NCI-H1436 (cell line): Measurements from ENCODE around the gene GPR176.
A peak's percentile ranks its signal among the peaks of the same experiment; 100 is the strongest.

Experiments used
- DNase-seq: peaks from one replicate; lab custom pipeline; 2025; lab: John Stamatoyannopoulos, UW

The GPR176 gene

GRCh38 chr15:39890621-39891020 lies 29.4 kb downstream of the GPR176 start:
- DNase-seq, result no peak

DNA sequence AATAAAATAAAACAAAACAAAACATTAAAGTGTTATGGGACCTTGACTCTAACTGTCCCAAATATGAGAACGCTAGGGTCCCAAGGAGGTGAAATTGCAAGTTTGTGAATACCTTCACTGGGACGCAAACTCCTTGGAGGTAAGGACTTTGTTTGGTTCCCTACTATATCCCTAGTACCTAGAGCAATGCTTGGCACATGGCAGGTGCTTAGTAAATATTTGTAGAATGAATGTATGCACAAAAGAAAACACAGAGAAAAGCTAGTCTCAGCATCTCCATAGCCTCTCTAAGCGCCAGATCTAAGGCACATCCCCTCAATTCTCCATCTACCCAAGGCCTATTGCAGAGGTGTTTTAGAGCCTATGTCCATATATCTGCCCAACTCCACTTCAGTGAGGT lies 30.5 kb downstream of the GPR176 start:
- DNase-seq, result no peak

- no peak for DNase-seq
These were observed 31.3 kb downstream of the GPR176 start for GRCh38 chr15:39888809-39889208.

- DNase-seq, result no peak
These were observed 31.8 kb downstream of the GPR176 start for GRCh38 chr15:39888243-39888642.

- DNase-seq, result no peak
These were observed 32.2 kb downstream of the GPR176 start for GRCh38 chr15:39887832-39888231.

GRCh38 chr15:39887211-39887610 lies 32.9 kb downstream of the GPR176 start:
- DNase-seq, result no peak

DNA sequence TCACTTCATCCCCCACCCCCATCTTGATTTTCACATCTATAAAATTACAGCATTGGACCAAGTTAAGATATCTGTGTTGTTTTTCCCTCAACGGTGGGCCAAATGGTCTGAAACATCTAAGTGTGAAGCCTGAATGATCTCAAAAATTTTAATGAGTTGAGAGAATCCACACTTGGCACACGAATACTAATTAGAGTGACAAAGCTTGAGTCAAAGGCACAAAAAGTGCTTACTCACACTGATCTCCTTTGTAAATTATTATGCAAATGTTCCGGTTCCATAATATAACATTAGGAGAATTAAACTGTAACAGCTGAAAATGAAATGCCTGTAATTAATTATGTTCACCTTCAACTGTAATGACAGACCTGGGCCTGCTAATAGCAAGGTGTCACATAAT lies 33.6 kb downstream of the GPR176 start:
- no peak for DNase-seq

DNA sequence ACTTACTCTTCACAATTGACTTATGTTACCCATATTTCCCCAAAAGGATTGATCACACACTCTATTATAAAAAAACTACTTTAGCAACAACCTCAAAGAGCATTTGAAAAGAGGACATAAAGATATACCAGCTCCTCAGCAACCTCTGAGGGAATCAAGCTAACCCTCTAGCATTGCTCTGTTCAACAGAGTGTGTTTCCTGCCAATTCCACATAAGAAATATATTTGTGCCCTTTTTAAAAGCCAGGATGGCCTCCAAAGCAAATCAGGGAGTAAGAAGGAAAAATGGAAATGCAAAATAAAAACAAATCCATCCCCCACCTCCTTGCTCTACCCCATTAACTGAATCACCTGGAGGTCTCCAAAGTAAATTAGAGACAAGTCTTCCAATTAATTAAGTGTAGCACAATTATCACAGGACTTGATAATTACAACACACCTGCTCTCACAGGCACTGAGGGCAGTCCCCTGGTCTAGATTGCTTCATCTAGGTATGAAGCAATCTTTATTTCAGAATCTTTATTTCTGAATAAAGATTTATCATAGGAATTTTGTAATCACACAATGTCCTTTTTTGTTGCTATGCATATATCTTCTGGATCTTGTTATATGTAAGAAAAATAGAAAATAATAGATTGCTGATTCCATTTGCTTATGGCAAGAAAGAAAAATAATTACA lies 34.8 kb downstream of the GPR176 start:
- DNase-seq, result no peak

DNA sequence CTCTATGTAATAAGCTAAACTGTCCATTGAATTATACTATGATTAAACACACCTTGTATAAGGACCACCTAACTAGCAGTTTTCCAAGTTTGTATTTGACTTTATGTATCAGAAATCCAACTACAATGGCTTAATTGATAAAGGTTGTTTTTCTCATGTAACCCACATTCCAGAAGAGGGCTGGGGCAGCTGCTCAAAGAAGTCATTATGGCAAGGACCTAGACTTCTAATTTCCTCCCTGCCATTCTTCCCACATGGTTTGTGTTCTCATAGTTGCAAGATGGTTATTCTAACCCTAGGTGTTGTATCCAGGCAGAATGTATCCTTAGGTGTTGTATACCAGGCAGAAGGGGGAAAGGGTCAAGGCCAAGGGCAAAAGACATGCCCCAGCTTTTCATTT lies 35.7 kb downstream of the GPR176 start:
- no peak for DNase-seq

DNA sequence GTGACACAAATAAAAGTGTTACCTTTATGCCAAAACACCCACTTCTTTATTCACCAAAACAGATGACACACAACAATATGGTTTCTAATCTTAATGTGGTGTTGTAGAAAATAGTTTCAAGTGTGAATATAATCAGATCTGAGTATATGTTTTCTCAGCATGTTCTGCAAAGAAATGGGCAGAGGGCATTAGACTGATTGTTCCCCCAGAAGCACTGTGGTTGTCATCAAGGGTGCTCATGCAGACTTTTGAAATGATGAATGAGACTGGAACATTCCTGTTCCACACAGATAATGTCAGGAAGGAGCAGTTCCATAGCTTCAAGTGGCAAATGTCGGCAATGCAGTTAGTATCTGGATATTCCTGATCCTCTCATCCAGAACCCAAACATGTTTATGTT lies 37.5 kb downstream of the GPR176 start:
- no peak for DNase-seq

DNA sequence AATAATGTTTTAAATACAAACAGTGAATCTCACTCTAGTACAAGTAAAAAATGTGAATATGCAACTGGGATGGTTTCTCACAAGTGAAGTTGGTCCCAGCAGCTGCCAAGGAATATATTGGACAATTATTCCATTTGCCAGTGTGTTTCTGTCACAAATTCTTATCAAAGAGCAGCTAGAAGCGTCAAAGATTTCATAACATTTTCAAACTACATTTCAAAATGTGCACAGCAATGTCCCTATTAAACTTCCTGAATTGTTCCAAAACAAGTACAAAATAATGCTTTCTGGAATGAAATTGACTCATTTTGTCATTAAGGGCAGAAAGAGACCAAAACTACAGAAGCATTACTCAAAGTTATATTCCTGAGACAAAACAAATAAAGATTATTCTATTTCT lies 38.3 kb downstream of the GPR176 start:
- DNase-seq, result no peak

- no peak for DNase-seq
These were observed 39.2 kb downstream of the GPR176 start for GRCh38 chr15:39880718-39881387.

DNA sequence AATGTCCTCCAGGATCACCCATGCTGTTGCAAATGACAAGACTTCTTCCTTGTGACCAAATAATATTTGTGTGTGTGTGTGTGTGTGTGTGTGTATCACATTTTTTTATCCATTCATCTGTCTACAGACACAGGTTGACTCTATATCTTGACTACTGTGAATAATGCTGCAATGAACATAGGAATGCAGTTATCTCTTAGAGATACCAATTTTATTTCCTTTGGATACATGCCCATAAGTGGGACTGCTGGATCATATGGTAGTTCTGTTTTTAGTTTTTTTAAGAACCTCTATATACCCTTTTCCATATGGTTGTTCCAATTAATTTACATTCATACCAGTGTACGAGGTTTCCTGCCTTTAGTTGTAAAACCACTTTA lies 41.7 kb downstream of the GPR176 start:
- no peak for DNase-seq

DNA sequence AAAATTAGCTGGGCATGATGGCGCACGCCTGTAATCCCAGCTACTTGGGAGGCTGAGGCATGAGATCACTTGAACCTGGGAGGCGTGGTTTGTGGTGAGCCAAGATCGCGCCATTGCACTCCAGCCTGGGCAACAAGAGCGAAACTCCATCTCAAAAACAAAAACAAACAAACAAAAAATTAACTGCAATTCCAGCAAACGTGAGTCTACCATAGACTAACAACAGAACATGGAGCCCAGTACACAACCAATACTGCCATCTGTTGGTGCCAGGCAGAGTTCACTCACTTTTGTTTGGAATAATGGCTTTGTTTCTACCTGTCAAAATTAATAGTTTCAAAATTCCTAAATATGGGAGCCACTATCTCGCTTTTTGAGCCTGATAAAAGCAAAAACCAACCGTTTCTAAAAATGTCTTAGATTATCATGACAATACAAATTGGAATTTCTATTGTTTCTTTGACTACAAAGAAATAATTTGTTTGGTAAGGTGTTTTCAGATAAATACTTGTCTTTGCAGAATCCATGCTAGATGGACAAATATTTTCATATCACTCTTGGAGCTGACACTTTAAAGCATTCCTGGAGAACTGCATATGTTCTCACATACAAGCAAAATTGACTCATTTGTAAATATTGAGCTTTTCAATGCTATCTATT lies 45.0 kb downstream of the GPR176 start:
- DNase-seq, result peak; percentile 14

DNA sequence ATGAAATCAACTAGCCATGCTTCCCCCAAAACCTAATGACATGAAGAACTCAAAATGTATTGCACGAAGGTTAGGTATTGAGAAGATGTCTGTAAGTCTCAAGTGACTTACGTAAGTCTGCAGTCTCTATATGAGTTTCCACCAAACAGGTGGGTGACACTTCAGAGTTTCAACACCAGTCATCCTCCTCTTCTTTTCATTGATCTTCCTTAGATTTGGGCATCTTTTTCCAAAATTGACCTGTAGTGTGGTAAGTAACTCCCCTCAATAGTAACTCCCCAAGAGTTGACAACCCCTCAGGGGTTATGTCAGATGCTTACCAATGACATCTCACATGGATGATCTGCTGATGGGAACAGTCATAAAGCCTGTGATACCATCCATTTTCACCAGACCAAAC lies 46.1 kb downstream of the GPR176 start:
- no peak for DNase-seq

- no peak for DNase-seq
These were observed 49.5 kb downstream of the GPR176 start for GRCh38 chr15:39870537-39870936.

- no peak for DNase-seq
These were observed 50.1 kb downstream of the GPR176 start for GRCh38 chr15:39869858-39870515.

- DNase-seq, result peak; percentile 24
These were observed 50.8 kb downstream of the GPR176 start for GRCh38 chr15:39869254-39869653.

GRCh38 chr15:39868396-39868795 lies 51.7 kb downstream of the GPR176 start:
- no peak for DNase-seq

DNA sequence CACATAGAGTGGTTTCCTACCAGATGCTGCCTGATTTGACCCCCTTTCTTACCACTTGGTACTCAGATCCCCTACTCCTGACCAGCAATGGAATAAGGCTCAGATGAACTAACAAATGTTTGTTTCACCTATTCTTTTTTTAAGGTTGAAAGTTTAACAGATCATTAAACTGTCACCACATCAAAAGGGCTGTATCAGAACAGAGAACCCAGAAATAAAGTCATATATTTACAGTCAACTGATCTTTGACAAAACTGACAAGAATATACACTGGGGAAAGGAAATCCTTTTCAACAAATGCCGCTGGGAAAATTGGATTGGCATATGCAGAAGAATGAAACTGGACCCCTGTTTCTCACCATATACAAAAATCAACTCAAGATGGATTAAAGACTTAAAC lies 56.0 kb downstream of the GPR176 start:
- no peak for DNase-seq

DNA sequence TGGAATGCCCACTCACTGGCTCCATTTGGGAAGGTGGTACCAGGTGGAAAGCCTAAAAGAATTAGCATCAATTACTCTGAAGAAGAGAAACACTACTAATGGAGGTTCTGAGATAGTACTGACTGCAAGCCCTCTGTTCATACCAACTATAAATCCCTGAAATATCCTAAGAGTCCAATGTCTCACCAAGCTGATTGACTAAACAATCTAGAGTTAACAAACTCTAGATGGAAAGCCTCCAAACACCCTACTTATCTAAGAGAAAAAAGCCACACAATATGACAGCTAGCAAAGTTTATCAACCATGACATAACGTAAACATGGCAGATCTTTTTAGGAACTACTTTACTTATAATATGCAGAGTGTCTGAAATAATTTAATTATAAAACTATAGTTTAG lies 59.2 kb downstream of the GPR176 start:
- no peak for DNase-seq

DNA sequence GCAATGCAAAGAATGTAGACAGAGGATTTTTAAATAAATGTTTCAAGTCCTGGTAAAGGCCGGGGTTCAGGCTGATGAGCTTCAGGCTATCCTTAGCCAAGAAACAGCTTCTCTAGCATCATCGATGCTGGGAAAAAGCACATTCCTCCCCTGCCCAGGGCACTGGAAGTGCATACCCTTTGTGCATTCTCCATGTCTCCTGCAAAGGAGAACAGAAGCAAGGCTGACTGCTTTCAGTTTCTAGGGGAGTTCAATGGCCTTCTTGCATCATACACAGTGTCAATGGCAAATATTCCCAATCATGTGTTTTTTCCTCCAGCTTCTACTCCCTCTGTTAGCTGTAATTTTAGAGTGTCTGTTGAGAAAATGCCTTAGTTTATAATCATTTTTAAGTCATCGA lies 59.9 kb downstream of the GPR176 start:
- DNase-seq, result no peak

- no peak for DNase-seq
These were observed 60.4 kb downstream of the GPR176 start for GRCh38 chr15:39859636-39860035.
